SK-N-SH (cell line): Measurements from ENCODE around the gene SAMM50. TPM values are rescaled to one million over a fixed set of nuclear protein-coding genes. Genes with fewer than 3 reads are reported as not detected.
A peak's percentile ranks its signal among the peaks of the same experiment; 100 is the strongest.

Experiments used
- CTCF ChIA-PET: fragments of 300-600, 350-600 bp; formaldehyde crosslinking; extraction: SDS; loops from one replicate; lab custom pipeline; 2021; lab: Yijun Ruan, JAX
- POLR2A ChIA-PET: fragments of 350-600 bp; sonication (Branson Sonifier 250); formaldehyde crosslinking; extraction: SDS; loops from one replicate; lab custom pipeline; 2020; ENCODE audit warnings: antibody characterized with exemption, inconsistent platforms; lab: Yijun Ruan, JAX
- DNase-seq: peaks from one replicate; pipeline ENCODE4 v3.0.0; 2012
- H2AFZ ChIP-seq: fragments of 200-600 bp; sonication (generic); 2 replicates; pipeline ENCODE4 v1.8.1; 2016; ENCODE audit warnings: antibody characterized with exemption, mild to moderate bottlenecking, low read depth
- H3F3A ChIP-seq: fragments of 200-600 bp; sonication (generic); replicated peaks from 2 replicates; pipeline ENCODE3; 2016; ENCODE audit warnings: antibody characterized with exemption, mild to moderate bottlenecking; ENCODE audit not compliant: insufficient read depth
- H3K27ac ChIP-seq, 2 experiments: fragments of 200-500 bp in 1 of 2; fragments of 200-600 bp in 1 of 2; sonication (Bioruptor generic) in 1 of 2; sonication (generic), shearing (Covaris generic) in 1 of 2; 2 replicates each; pipeline versions ENCODE4 v1.5.1 to v1.6.1; 2014 to 2016; ENCODE audit warnings: low read depth in 2 of 2, inconsistent platforms in 1 of 2, low read length in 1 of 2, mild to moderate bottlenecking in 1 of 2, mixed read lengths in 1 of 2
- H3K27me3 ChIP-seq: fragments of 200-600 bp; sonication (generic), shearing (Covaris generic); 2 replicates; pipeline ENCODE4 v1.6.1; 2016; ENCODE audit warnings: mixed run types; ENCODE audit not compliant: insufficient read depth
- H3K36me3 ChIP-seq, 2 experiments: fragments of 200-500 bp in 1 of 2; fragments of 200-600 bp in 1 of 2; sonication (Bioruptor generic) in 1 of 2; sonication (generic) in 1 of 2; replicated peaks in 1 of 2; 2 replicates each; pipeline versions ENCODE3 to v1.5.1; 2014 to 2016; ENCODE audit warnings: low read length in 1 of 2, mild to moderate bottlenecking in 1 of 2; ENCODE audit not compliant: insufficient read depth in 2 of 2, control insufficient read depth in 1 of 2
- H3K4me1 ChIP-seq, 2 experiments: fragments of 200-500 bp in 1 of 2; fragments of 200-600 bp in 1 of 2; sonication (Bioruptor generic) in 1 of 2; sonication (generic), shearing (Covaris generic) in 1 of 2; 2 replicates each; pipeline versions ENCODE4 v1.5.1 to v1.6.1; 2014 to 2016; ENCODE audit warnings: low read depth in 1 of 2, low read length in 1 of 2, mixed run types in 1 of 2; ENCODE audit not compliant: insufficient read depth in 2 of 2, control insufficient read depth in 1 of 2
- H3K4me2 ChIP-seq: fragments of 200-600 bp; sonication (generic), shearing (Covaris generic); 2 replicates; pipeline ENCODE4 v1.6.1; 2017; ENCODE audit warnings: mixed run types
- H3K4me3 ChIP-seq, 2 experiments: fragments of 200-500 bp in 1 of 2; fragments of 200-600 bp in 1 of 2; sonication (Bioruptor generic) in 1 of 2; sonication (generic), shearing (Covaris generic) in 1 of 2; 2 replicates each; pipeline versions ENCODE4 v1.5.1 to v1.8.1; 2014 to 2016; ENCODE audit warnings: low read depth in 2 of 2, inconsistent platforms in 1 of 2, low read length in 1 of 2, mild to moderate bottlenecking in 1 of 2, mixed read lengths in 1 of 2, moderate library complexity in 1 of 2
- H3K79me2 ChIP-seq: fragments of 200-600 bp; sonication (generic); 2 replicates; pipeline ENCODE4 v1.8.1; 2017; ENCODE audit warnings: mild to moderate bottlenecking; ENCODE audit not compliant: insufficient read depth
- H3K9ac ChIP-seq: fragments of 200-600 bp; sonication (generic); 2 replicates; pipeline ENCODE4 v1.6.1; 2017; ENCODE audit warnings: mixed run types
- H3K9me2 ChIP-seq: fragments of 200-600 bp; sonication (generic); 2 replicates; pipeline ENCODE4 v1.6.1; 2017; ENCODE audit warnings: mixed run types
- H3K9me3 ChIP-seq: fragments of 200-600 bp; sonication (generic); 2 replicates; pipeline ENCODE4 v1.6.1; 2017; ENCODE audit warnings: mixed run types, mild to moderate bottlenecking, moderate library complexity
- H4K20me1 ChIP-seq: fragments of 200-600 bp; sonication (generic); 2 replicates; pipeline ENCODE4 v1.6.1; 2017; ENCODE audit warnings: mild to moderate bottlenecking, mixed run types; ENCODE audit not compliant: insufficient read depth
- ELF1 ChIP-seq: IDR thresholded peaks from 2 replicates; pipeline ENCODE4 v1.4.0; 2012
- EP300 ChIP-seq, 2 experiments: IDR thresholded peaks; 2 replicates each; pipeline versions ENCODE4 v1.4.0 to v1.6.1; 2012; ENCODE audit warnings: borderline replicate concordance in 1 of 2, low read depth in 1 of 2, low read length in 1 of 2
- GABPA ChIP-seq: IDR thresholded peaks from 2 replicates; pipeline ENCODE4 v1.4.0; 2012; ENCODE audit warnings: low read depth, mild to moderate bottlenecking
- IRF3 ChIP-seq: fragments of 150-350 bp; IDR thresholded peaks from 2 replicates; pipeline ENCODE4 v1.6.1; 2016; ENCODE audit warnings: mild to moderate bottlenecking, low read depth, low read length
- MAX ChIP-seq: IDR thresholded peaks from 2 replicates; pipeline ENCODE4 v1.4.0; 2012; ENCODE audit warnings: low read depth
- RAD21 ChIP-seq: IDR thresholded peaks from 2 replicates; pipeline ENCODE4 v1.6.1; 2012; ENCODE audit warnings: mild to moderate bottlenecking, low read length
- RCOR1 ChIP-seq: fragments of 150-350 bp; IDR thresholded peaks from 2 replicates; pipeline ENCODE4 v1.6.1; 2017; ENCODE audit warnings: antibody characterized with exemption, low read length
- RFX5 ChIP-seq: IDR thresholded peaks from 2 replicates; pipeline ENCODE4 v1.6.1; 2012; ENCODE audit warnings: mild to moderate bottlenecking, improper control_type of control experiment, low read length
- RXRA ChIP-seq: IDR thresholded peaks from 2 replicates; pipeline ENCODE4 v1.4.0; 2012; ENCODE audit warnings: low read depth, mild to moderate bottlenecking, borderline replicate concordance
- TAF1 ChIP-seq: IDR thresholded peaks from 2 replicates; pipeline ENCODE4 v1.6.1; 2012; ENCODE audit warnings: low read depth, mild to moderate bottlenecking, low read length, moderate library complexity, borderline replicate concordance
- TCF12 ChIP-seq: IDR thresholded peaks from 2 replicates; pipeline ENCODE4 v1.4.0; 2012
- USF1 ChIP-seq: IDR thresholded peaks from 2 replicates; pipeline ENCODE4 v1.4.0; 2012; ENCODE audit warnings: low read depth, borderline replicate concordance
- WGBS: methylation state at CpG from one replicate; pipeline ENCODE4 v1.1.6; 2017; ENCODE audit warnings: low lambda C conversion rate; 5-methylcytosine and 5-hydroxymethylcytosine counted together
- polyA plus RNA-seq, 3 experiments: library from polyadenylated mRNA; depleted of rRNA; stranded (reverse); fragments of >200 nt; gene quantifications; 2 replicates each; pipeline ENCODE4 v1.2.3, GENCODE V29; 2012

SAMM50 gene
- polyA plus RNA-seq, 1 of the 3 experiments (the other 2 are of a cell fraction): 49.6 TPM

GRCh38 chr22:43946384-43946667, 8.9 kb upstream of the SAMM50 start:
- Histone ChIP-seq H3K27ac (no peak overlapping the region), H3K9me3 (no peaks in the 10 kb centered on the region), H3K4me2 (no peak overlapping the region), H3K27me3 (no peaks in the 10 kb centered on the region), H3K4me1 (no peaks in the 10 kb centered on the region; a peak in 1 of 4 replicates), H4K20me1 (no peaks in the 10 kb centered on the region), H3K9ac (no peak overlapping the region), H2AFZ (no peak overlapping the region), H3K79me2 (no peaks in the 10 kb centered on the region), H3K4me3 (no peak overlapping the region), H3K36me3 (peaks cover 0 to 3% of the 10 kb centered on the region in 2 experiments), H3F3A (no peaks in the 10 kb centered on the region), H3K9me2 (no peaks in the 10 kb centered on the region)
- WGBS: 74% methylated on average over 7 of the region's 7 CpGs
- ChIA-PET POLR2A (interaction anchor here (1.1 kb wide), 1 partner anchor 8 kb away, joined by 3 read pairs; no protein-coding TSS in a partner anchor), CTCF (interaction anchor here (0.6 to 2.8 kb wide), 28 partner anchors 8 to 700 kb away, joined by 3 to 52 read pairs (median 5); partner anchors contain the start of genes PNPLA3, SAMM50 and SULT4A1)
- peak; percentile 51 for DNase-seq
- TF ChIP-seq USF1 (no peak), RAD21 (peak; percentile 18; the same call in 1 of the 2 replicates), TCF12 (no peak), RXRA (no peak), GABPA (no peak), RCOR1 (no peak)

- DNase-seq: no peak
- Histone ChIP-seq H3F3A (peaks cover 3% of the 10 kb centered on the region), H4K20me1 (no peaks in the 10 kb centered on the region), H3K4me1 (peaks cover 0 to under 1% of the 10 kb centered on the region in 2 experiments; a peak in 2 of 4 replicates), H3K79me2 (no peaks in the 10 kb centered on the region), H3K36me3 (no peaks in the 10 kb centered on the region), H2AFZ (no peak overlapping the region), H3K4me3 (no peak overlapping the region), H3K4me2 (no peak overlapping the region), H3K9me2 (no peaks in the 10 kb centered on the region), H3K9ac (no peak overlapping the region), H3K27me3 (no peaks in the 10 kb centered on the region), H3K9me3 (no peaks in the 10 kb centered on the region), H3K27ac (no peak overlapping the region)
- POLR2A ChIA-PET: no interaction called here
- TF ChIP-seq MAX: no peak
- TF ChIP-seq RAD21: no peak
- no peak for TF ChIP-seq IRF3
- TF ChIP-seq RFX5: no peak
- TF ChIP-seq ELF1: no peak
- no peak for TF ChIP-seq GABPA
- TF ChIP-seq TAF1: no peak
- TF ChIP-seq EP300 (IDR thresholded peaks at IDR 0.05; ENCODE audit: borderline replicate concordance in 1 of 2, low read depth in 1 of 2, low read length in 1 of 2): no peak
- no peak for TF ChIP-seq RCOR1
- no peak for TF ChIP-seq USF1
- CTCF ChIA-PET: interaction anchor here (0.6 kb wide), 1 partner anchor 12 kb away, joined by 3 read pairs; no protein-coding TSS in a partner anchor
- 88% methylated on average over 10 of the region's 12 CpGs for WGBS
These were observed 6.3 kb upstream of the SAMM50 start for GRCh38 chr22:43948836-43949406.
